ENCODE data around the gene QSOX1. TPM values are rescaled to one million over a fixed set of nuclear protein-coding genes. Genes with fewer than 3 reads are reported as not detected.

QSOX1 gene
- total RNA-seq, 2 donors from 2014 or later = 226 to 328 TPM

DNA sequence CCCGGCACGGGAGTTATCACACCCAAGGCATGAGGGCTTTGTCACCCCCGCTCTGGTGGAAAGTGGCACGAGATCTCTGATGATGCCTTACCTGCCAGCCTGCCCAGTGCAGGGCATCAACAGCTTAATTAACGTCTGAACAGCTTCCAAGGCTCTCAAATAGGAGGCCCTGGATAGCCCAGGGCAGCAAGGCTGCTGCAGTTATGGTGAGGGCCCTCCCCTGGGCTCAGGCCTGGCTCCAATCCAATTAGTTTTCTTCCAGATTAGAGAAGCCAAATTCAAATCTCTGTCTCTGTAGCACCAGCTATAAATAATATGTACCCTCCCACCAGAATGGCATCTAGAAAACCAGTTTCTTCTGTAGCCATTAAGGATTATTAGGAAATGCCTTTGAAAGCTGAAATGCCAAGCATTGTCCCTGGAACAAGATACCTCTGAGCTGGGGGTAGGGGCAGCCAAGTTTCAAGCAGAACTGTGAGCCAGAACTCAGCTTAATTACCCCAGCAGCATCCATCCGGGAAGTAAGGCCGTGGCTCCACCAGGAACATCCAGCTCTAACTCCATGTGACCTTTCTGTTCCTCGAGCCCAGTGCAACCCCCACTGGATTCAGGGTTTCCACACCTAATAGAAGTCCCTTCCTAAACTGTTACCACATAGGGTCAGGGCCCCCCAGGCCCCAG lies 12.5 kb downstream of the QSOX1 start:
- intact Hi-C loops (cut with DNase I) = no loop called here
- ATAC-seq (peak; percentile 43 to 67), DNase-seq (peak; percentile 54)

GRCh38 chr1:180167721-180168467 lies 13.2 kb downstream of the QSOX1 start:
- ATAC-seq (peak; percentile 16 to 57), DNase-seq (peak; percentile 37)
- intact Hi-C loops (cut with DNase I) = no loop called here

DNA sequence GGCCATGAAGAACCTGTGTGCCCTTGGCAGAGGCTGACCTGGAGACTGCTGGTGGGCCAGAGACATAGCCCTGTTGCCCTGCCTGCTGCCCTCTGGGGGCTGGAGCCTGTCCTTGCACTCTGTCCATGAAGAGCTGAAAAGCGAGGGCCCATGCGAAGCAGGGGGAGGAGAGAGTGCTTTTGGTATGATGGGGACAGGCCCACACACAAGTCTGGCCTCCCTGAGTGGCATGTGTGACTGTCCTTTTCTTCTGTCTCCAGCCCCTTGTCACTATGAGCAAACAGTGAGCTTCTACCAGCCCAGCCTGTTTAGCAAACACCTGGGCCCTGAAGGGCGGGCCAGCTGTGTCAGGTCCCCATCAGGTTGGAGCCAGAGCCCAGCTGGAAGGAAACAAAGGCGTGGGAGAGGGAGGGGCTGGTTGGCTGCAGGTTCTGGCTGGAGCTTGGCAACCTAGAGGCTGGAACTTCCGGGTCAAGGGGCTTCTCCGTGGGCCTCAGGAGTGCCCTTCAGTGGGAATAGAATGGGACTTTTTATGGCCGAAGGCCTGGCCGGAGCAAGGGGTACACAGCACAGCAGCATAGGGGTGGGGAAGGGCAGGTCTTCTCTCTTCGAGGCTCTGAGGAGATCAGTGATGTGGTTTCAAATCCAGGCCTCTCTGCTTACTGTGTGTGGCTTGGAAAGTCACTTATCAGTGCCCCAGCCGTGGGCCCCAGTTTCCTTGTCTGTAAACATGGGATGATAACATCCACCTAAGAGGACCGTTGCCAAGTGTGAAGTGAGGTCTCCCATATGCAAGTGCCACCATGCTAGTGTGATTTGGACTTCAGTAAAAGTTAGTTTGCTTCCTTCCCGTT lies 14.3 kb downstream of the QSOX1 start:
- intact Hi-C loops (cut with DNase I) = no loop called here
- ATAC-seq (peak in 1 of 2 donors; percentile 45), DNase-seq (no peak)

DNA sequence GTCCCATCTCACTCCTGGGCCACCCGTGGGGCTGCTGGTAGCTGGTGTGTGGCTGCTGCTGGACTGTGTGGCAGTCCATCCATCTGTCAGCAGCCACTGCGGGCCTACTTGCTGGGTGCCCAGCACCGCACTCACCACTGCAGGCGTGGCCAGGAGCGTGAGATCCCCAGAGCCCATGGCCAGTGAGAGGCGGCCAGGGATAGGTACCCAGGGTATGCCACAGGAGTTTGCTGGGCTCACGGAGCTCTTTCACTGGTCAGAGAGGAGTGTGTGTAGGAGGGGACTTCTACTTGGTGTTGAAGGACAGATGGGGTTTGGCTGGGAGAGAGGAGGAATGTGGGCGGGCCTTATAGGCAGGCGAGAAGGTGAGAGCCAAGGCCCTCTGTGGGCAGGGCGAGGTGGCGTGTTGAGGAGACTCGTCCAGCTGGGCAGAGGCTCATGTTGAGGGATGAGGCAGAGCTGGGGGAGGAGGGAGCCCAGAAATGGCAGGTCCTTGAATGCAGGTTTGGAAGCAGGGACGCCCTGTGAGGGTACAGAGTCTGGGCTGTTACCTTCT lies 15.0 kb downstream of the QSOX1 start:
- peak; percentile 4 to 28 for ATAC-seq
- no peak for DNase-seq
- intact Hi-C loops (cut with DNase I) = no loop called here

GRCh38 chr1:180170546-180171151 lies 16.0 kb downstream of the QSOX1 start:
- DNase-seq (no peak), ATAC-seq (no peak)
- intact Hi-C loops (cut with DNase I) = no loop called here

DNA sequence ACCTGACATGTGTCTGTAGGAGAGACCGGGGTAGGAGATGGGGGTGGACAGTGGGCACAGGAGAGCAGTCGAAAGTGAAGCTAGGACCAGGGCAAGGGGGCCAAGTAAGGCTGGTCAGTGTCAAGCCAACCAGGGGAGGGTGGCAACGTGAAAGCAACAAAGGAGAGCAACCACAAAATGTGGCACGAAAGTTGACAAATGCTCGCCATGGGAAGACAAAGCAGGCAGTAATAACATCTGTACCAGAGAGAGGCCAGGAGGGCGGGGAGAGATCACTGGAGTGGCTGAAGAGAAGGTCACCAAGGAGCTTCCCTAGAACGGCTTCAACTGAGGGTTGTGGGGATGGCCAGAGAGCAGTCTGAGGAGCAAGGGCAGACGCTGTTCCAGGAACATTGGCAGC lies 17.0 kb downstream of the QSOX1 start:
- DNase-seq (no peak), ATAC-seq (no peak)
- intact Hi-C loops (cut with DNase I) = no loop called here

DNA sequence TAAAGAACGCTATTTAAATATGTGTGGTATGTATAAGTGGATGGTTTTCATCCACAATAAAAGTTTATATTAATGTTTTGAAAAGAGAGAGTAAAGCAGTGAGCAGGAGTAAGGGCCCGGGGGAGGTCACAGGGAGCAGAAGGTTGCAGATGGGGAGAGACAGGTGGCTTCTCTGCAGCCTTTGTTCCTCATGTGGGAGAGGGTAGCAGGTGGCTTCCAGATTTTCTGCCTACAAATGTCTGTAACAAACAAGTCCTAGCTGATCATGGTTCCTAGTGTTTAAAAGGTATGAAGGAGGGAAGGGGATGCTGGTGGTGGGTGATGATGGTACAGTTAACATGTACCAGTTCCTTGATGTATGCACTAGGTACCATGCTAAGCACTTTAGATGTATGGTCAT lies 18.8 kb downstream of the QSOX1 start:
- ATAC-seq (no peak), DNase-seq (no peak)
- intact Hi-C loops (cut with DNase I) = no loop called here

DNA sequence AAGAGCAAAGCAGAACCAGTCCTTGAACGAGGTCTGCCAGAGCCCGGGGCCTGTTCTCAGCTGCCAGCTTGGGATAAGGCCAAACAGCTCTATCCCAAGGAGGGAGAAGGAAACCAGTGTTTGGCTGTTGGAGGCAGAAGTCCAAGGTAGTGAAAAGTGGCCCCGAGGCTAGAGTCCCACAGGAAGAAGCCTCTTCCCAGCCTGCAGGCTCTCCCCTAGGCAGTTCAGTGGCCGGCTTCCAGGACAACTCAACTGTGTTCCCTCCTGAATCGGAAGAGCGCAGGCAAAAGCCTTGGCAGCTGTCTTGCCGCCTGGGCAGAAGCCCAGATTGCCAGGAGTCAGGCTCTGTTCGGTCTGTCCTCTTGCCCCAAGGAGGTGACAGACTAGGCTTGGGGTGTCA lies 19.3 kb downstream of the QSOX1 start:
- intact Hi-C loops (cut with DNase I) = no loop called here
- peak; percentile 74 to 78 for ATAC-seq
- DNase-seq = peak; percentile 94

- DNase-seq (no peak), ATAC-seq (no peak)
- intact Hi-C loops (cut with DNase I) = loop anchor here (5.0 kb wide), 3 partner anchors 68 to 83 kb away; no protein-coding TSS in a partner anchor
Observed at GRCh38 chr1:180175291-180175690, 20.6 kb downstream of the QSOX1 start.

DNA sequence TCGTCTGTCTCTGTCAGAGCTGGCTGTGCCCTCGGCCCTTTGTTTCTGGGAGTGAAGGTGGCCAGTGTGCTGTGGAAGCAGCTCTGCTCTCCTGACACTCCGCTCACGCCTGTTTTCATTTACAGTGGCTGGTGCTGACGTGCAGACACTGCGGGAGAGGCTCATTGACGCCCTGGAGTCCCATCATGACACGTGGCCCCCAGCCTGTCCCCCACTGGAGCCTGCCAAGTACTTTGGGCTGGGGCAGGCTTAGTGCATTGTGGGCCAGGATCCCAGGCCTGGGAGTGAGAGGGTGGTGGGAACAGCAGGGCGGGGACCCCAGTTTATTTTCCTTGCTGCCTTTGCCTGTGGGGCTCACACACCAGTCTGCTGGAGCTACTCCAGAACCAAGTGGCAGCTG lies 21.1 kb downstream of the QSOX1 start:
- DNase-seq = peak; percentile 76
- peak; percentile 65 to 90 for ATAC-seq
- intact Hi-C loops (cut with DNase I) = loop anchor here (5.0 kb wide), 3 partner anchors 69 to 84 kb away; no protein-coding TSS in a partner anchor

GRCh38 chr1:180176965-180177364 lies 22.3 kb downstream of the QSOX1 start:
- DNase-seq (no peak), ATAC-seq (no peak)
- intact Hi-C loops (cut with DNase I) = loop anchor here (5.0 kb wide), 3 partner anchors 70 to 85 kb away; no protein-coding TSS in a partner anchor

DNA sequence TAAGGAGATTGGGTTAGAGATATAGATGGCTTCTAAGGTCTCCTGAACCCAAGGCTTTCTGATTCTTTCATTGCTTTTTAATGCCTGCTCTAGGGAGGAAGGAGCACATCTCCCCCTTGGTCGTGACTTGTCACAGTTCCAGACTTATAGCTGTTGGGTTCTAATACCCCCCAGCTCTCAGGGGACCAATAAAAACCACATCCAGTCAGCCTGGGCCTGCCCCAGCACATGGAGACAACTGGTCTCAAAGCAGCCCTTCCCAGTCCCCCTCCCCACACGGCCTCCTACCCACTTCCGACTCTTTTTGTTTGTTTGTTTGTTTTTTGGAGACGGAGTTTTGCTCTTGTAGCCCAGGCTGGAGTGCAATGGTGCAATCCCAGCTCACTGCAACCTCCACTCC lies 23.3 kb downstream of the QSOX1 start:
- intact Hi-C loops (cut with DNase I) = loop anchor here (5.0 kb wide), 3 partner anchors 71 to 86 kb away; no protein-coding TSS in a partner anchor

DNA sequence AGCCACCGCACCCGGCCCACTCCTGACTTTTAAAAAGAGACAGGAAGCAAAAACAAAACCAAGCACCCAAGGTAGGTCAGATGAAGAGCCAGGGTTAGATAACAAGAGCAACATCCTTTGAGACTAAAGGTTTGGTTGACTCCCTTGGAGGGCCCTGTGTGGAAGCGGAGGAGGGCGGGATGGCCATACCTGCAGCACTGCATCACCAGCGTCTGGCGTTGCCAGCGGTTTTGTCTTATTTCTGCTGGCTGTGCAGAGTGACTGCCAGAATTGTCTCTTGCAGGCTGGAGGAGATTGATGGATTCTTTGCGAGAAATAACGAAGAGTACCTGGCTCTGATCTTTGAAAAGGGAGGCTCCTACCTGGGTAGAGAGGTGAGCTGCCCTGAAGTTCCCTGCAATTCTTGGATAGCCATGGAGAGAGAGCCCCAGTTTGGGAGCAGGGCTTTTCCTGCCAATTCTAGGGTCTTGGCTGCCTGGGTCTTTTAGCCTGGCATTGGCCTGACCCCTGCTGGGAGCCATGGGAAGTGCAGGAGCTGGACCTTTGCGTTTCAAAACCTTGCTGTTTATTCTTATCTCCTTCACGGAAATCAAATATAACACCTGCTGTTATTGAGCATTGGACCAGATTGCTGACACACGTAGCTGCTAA lies 24.0 kb downstream of the QSOX1 start:
- DNase-seq (peak; percentile 64), ATAC-seq (peak in 1 of 2 donors; percentile 11)
- intact Hi-C loops (cut with DNase I) = loop anchor here (5.0 kb wide), 3 partner anchors 71 to 86 kb away; no protein-coding TSS in a partner anchor

More for the DNA sequence above, 23.3 kb downstream of the QSOX1 start:
- ATAC-seq (no peak), DNase-seq (no peak)

GRCh38 chr1:180179162-180179957 lies 24.7 kb downstream of the QSOX1 start:
- ATAC-seq = no peak

GRCh38 chr1:180181048-180181447 lies 26.4 kb downstream of the QSOX1 start:
- intact Hi-C loops (cut with DNase I) = no loop called here
- DNase-seq (no peak), ATAC-seq (no peak)

More at GRCh38 chr1:180179162-180179957, 24.7 kb downstream of the QSOX1 start:
- intact Hi-C loops (cut with DNase I) = loop anchor here (5.0 kb wide), 3 partner anchors 72 to 87 kb away; no protein-coding TSS in a partner anchor
- no peak for DNase-seq

DNA sequence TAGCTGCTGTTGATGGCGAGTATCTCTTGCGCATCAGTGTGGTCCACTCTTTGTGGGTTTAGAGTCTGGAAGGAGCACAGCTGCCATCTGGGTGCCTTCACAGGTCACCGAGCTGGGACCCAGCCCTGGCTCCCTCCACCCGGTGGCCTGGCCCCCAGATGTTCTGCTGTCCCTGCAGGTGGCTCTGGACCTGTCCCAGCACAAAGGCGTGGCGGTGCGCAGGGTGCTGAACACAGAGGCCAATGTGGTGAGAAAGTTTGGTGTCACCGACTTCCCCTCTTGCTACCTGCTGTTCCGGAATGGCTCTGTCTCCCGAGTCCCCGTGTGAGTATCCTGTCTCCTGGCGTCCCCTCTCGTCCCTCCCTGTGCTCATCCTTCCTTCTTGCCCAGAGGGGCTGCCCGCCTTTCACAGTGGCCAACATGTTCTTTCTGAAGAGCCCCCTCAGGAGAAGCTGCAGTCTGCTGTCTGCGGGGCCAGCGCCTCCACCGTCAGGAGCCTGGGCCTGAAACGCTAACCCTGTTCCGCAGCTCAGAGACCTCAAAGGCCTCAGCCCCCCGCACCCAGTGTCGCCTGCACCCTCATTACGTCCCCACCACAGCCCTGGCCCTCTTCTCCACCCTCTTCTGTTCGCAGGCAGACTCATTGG lies 27.4 kb downstream of the QSOX1 start:
- ATAC-seq = no peak
- intact Hi-C loops (cut with DNase I) = no loop called here
- no peak for DNase-seq
